ENCODE results near the gene ZNF407.

Gene ZNF407

GRCh38 chr18:74928194-74928968 lies 330.7 kb downstream of the ZNF407 start:
- DNase-seq (ENCODE audit: low read depth in 3 of 3), result no peak

- DNase-seq (ENCODE audit: low read depth in 3 of 3), result no peak
Observed at GRCh38 chr18:74929110-74929509, 331.4 kb downstream of the ZNF407 start.

GRCh38 chr18:74930616-74931015 lies 332.9 kb downstream of the ZNF407 start:
- no peak for DNase-seq (ENCODE audit: low read depth in 3 of 3)

- no peak for DNase-seq (ENCODE audit: low read depth in 3 of 3)
Observed at GRCh38 chr18:74933930-74934329, 336.3 kb downstream of the ZNF407 start.

GRCh38 chr18:74935434-74935833 lies 337.8 kb downstream of the ZNF407 start:
- DNase-seq (ENCODE audit: low read depth in 3 of 3), result no peak

- no peak for DNase-seq (ENCODE audit: low read depth in 3 of 3)
Observed at GRCh38 chr18:74936343-74936742, 338.7 kb downstream of the ZNF407 start.

DNA sequence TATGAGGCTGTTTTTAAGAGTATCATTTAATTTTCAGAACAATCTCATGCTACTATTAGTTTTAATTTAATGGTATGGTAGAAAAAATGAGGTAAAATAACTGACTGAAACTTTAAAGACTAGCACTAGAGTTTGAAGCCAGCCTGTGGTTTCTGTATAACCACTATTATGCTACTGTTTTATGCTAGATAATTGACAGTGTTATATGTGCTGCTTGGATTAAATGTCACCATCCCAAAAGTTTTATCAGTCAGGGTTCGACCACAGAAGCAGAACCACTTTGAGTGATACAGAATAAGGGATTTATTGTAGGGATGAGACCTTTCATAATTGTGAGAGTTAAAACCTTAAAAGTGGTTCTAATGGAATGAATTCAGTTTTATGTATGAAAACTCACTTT lies 339.6 kb downstream of the ZNF407 start:
- no peak for DNase-seq (ENCODE audit: low read depth in 3 of 3)

DNA sequence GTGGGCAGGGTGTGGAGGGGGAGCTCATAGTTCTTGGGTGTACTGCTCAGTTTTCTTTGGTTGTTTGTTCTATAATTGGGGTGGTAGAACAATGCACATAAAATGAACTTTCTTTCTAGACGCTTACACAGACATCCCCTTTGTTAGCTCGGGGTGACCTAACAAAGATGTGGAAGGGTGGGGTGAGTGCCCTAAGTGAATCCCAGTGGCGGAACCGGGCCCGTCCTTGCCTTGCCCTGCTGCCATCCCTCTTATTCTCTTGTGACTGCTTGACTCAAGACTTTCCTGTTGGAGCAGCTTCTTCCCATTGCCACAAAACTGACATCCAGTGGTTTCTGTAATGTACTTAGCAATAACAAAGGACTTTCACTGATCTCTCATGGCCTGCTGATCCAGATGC lies 343.2 kb downstream of the ZNF407 start:
- DNase-seq (ENCODE audit: low read depth in 3 of 3), result no peak

- DNase-seq (ENCODE audit: low read depth in 3 of 3), result peak in 1 of 3 experiments; percentile 5
Observed at GRCh38 chr18:74942319-74942910, 344.7 kb downstream of the ZNF407 start.

DNA sequence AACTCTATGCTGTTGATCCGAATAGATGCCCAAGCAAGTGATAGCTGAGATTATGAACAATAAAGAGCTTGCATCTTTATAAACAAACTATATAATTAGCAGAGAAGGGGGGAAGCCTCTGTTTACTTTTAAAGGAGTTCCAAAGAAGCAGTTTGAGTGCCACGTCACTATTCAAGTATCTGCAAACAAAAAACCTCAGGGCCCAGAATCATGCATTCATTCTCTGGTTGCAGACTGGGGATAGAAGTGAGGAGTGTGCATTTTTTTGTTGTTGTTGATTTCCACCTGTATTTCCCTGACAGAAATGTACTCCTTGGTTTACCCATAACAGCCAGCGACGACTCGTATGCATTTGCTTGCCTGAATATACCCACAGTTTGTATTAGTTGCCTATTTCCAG lies 347.0 kb downstream of the ZNF407 start:
- DNase-seq (ENCODE audit: low read depth in 3 of 3), result no peak

DNA sequence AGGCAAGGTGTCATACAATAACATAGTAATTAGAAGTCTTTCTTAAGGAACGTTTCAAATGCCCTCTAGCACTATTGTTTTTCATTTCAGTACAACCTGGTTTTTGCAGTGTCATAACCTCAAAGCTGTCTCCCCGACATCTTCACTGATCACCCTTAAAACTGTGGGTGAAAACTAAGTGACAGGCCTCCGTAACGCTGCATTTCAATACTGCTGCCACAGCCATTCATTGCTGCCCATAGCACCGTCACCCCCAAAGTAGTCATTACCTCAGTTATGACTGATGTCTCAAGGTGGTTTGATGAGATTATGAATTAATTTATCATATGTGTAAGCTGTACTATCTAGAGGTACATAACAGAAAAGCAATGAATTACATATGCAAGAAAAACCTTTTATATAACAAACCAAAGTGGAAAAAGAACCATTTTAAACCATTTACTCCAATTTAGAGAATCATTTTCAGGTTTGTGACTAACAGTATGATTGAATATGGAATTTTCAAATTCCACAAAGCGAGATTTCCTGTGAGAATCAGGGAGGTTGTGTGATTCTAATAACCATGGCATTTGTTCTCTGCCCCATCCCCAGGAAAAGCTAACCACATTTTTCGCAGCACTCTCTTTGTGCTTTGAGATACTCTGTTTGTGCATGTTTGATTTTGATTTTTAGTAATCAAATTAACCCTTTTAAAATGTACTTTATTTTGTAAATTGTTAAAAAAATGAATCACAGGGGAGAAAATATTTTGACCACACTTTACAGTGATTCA lies 348.3 kb downstream of the ZNF407 start:
- no peak for DNase-seq (ENCODE audit: low read depth in 3 of 3)

DNA sequence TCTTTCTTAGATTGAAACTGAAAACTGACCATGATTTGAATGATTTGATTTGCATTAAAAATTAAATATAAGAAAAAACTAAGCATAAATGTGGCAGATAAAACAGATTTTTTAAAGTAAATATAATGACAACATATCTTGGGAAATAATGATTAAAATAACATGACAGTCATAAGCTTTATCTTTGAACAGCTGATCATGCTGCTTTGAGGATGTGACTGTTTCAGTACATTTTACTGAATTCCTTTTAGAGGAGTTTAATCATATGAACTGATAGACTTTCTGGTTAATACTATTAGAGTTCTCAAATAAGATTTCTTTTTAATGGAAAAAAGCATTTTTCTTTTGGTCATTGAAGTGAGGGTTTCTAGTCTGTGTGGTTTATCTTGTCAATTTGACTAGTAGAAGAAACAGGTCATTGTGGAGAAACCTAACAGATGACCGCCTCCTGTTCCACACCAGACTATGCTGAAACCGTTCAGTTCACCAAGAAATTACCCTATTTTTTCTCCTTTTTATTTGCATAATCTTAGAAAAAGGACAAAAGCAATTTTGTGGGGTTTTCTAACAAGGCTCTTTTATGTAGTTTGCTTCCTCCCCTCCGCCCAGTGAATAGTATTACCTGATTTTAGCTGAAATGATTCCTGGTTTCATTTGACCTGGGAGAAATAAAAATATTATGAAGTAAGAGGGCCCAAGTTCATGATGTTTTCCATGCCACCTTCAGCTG lies 349.1 kb downstream of the ZNF407 start:
- no peak for DNase-seq (ENCODE audit: low read depth in 3 of 3)

DNA sequence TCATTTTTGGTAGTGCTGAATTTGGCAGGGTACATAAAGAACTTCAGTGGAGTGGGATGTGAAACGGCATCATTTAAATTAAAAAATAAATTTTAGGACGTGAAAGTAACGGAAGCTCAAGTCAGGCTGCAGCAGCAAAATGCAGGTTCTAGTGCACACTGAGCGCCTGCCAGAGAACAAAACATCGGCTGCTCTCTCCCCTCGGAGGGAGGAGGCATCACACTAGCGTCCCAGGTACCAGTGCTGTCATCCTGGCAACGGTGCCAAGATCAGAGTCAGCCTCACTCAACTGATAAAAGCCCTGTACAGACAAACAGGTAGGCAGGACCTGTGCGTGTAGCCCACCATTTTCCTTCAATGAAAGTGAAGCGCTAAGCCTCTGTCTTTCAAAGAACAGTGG lies 349.7 kb downstream of the ZNF407 start:
- DNase-seq (ENCODE audit: low read depth in 3 of 3), result no peak

- no peak for DNase-seq (ENCODE audit: low read depth in 3 of 3)
Observed at GRCh38 chr18:74947875-74948274, 350.2 kb downstream of the ZNF407 start.

DNA sequence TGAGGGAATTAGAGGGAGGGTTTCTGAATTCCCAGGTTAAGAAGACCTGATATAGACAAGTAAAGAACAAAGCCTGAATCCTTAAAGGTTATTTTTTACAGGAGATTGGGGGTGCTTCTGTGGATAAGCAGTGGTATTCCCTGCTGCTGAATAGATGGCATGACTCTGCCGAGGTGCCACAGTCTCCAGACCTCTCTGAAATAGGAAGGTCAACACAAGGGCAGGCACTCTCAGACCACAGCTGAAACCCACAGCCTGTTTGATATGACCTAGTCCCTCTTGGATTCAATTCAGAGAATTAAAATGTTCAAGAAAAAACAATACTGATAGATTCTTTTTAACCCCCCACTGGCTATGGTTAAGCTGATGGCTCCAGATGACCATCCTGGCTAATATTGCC lies 351.9 kb downstream of the ZNF407 start:
- no peak for DNase-seq (ENCODE audit: low read depth in 3 of 3)

GRCh38 chr18:74950479-74950878 lies 352.8 kb downstream of the ZNF407 start:
- no peak for DNase-seq (ENCODE audit: low read depth in 3 of 3)

GRCh38 chr18:74951165-74951760 lies 353.6 kb downstream of the ZNF407 start:
- DNase-seq (ENCODE audit: low read depth in 3 of 3), result no peak

DNA sequence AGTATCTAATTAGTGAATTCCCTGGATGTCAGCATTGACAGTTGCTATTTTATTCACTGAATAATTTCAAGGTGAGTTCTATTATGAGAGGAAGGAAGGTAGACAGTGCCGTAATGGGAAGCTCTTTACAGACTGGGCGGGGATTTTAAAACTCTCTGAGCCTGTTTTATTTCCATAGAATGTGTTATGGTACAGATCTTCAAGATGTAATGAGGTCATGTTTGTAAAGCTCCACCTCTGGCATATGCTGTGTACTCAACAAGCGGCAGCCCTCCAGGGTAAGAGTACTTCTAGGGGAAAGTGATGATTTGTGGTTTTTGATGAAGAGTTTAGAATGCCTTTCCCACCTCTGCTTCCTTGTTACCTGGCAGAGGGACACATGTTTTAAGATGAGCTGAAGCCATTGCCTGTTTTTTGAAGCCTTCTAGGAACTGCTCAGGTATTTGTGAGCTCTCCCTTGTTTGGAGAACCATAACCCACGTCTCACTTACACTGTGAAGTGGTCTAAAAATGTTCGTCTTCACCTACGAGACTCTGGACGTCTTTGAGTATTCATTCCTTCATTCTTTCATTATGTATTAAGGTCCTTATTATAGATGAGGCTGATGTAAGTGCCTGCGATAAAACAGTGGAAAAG lies 360.0 kb downstream of the ZNF407 start:
- no peak for DNase-seq (ENCODE audit: low read depth in 3 of 3)

GRCh38 chr18:74959216-74959615 lies 361.5 kb downstream of the ZNF407 start:
- no peak for DNase-seq (ENCODE audit: low read depth in 3 of 3)

GRCh38 chr18:74961596-74961995 lies 363.9 kb downstream of the ZNF407 start:
- no peak for DNase-seq (ENCODE audit: low read depth in 3 of 3)

DNA sequence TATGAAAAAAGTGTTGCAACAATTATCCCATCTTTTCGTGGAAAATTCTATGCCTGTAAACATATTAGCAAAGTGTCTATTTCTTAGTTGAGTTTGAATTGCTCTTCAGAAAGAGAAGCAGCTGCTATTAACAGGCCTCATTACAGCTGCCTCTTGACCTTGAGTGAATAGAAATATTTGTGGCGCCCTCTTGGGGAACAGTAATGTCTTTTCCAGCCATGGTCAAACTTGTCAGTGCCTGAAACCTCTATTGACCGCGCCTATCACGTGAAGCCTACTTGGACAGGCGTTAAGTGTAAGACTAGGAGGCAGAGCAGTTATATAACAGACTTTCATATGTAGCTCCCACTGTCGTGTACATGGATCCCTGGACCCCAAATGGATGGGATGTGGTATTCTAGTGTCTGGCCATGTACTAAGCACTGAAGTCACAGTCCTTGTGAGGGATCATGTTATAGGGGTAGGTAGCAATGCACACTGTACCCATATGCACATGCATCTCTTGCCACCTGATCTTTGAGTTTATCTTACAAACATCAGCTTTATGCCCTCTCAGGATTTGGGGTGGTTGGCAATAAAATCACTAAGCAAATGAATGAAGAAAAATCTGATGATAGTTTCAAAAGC lies 366.3 kb downstream of the ZNF407 start:
- DNase-seq (ENCODE audit: low read depth in 3 of 3), result no peak
